ENCODE measurements around the gene FOXG1. TPM values are rescaled to one million over a fixed set of nuclear protein-coding genes. Genes with fewer than 3 reads are reported as not detected.

Gene FOXG1
- total RNA-seq, 3 donors from 2014 or later, result not detected

GRCh38 chr14:28745176-28745575, 21.4 kb upstream of the FOXG1 start:
- no peaks in the 10 kb centered on the region for H3K9me3 ChIP-seq
- no peaks in the 10 kb centered on the region for H3K36me3 ChIP-seq (ENCODE audit: low read depth)
- intact Hi-C loops (cut with DNase I, micrococcal nuclease), result no loop called here
- no peak for ATAC-seq
- DNase-seq, result no peak
- no peak for TF ChIP-seq CTCF (IDR thresholded peaks at IDR 0.05)
- H3K4me1 ChIP-seq (ENCODE audit: low read depth), result no peaks in the 10 kb centered on the region
- no peak overlapping the region for H3K4me3 ChIP-seq

- no peaks in the 10 kb centered on the region for H3K9me3 ChIP-seq
- no peak for DNase-seq
- no peaks in the 10 kb centered on the region for H3K36me3 ChIP-seq (ENCODE audit: low read depth)
- no peak overlapping the region for H3K4me3 ChIP-seq
- TF ChIP-seq CTCF (IDR thresholded peaks at IDR 0.05), result no peak
- H3K4me1 ChIP-seq (ENCODE audit: low read depth), result no peaks in the 10 kb centered on the region
- intact Hi-C loops (cut with DNase I, micrococcal nuclease), result no loop called here
- ATAC-seq, result no peak
These were observed 20.3 kb upstream of the FOXG1 start for GRCh38 chr14:28746247-28746646.

- ATAC-seq, result peak; percentile 57
- Histone ChIP-seq H3K4me1 (ENCODE audit: low read depth) (no peaks in the 10 kb centered on the region), H3K9me3 (no peaks in the 10 kb centered on the region), H3K4me3 (no peak overlapping the region), H3K36me3 (ENCODE audit: low read depth) (no peaks in the 10 kb centered on the region)
- intact Hi-C loops (cut with DNase I, micrococcal nuclease), result loop anchor here in 1 of 2 donors (10.0 kb wide), 1 partner anchor 783 kb away; no protein-coding TSS in a partner anchor
- peak; percentile 17 for TF ChIP-seq CTCF (IDR thresholded peaks at IDR 0.05)
- peak in 1 of 3 donors; percentile 57 for DNase-seq
These were observed 15.0 kb upstream of the FOXG1 start for GRCh38 chr14:28751467-28752058.

- TF ChIP-seq CTCF (IDR thresholded peaks at IDR 0.05), result peak; percentile 39
- Histone ChIP-seq H3K36me3 (ENCODE audit: low read depth) (no peaks in the 10 kb centered on the region), H3K4me3 (no peak overlapping the region), H3K9me3 (no peaks in the 10 kb centered on the region), H3K4me1 (ENCODE audit: low read depth) (no peaks in the 10 kb centered on the region)
- ATAC-seq (no peak), DNase-seq (peak in 1 of 3 donors; percentile 68)
- intact Hi-C loops (cut with DNase I, micrococcal nuclease), result loop anchor here in 1 of 2 donors (10.0 kb wide), 1 partner anchor 780 kb away; no protein-coding TSS in a partner anchor
These were observed 12.2 kb upstream of the FOXG1 start for GRCh38 chr14:28754209-28754985.

- TF ChIP-seq CTCF (IDR thresholded peaks at IDR 0.05), result no peak
- ATAC-seq (no peak), DNase-seq (no peak)
- intact Hi-C loops (cut with DNase I, micrococcal nuclease), result loop anchor here in 1 of 2 donors (10.0 kb wide), 1 partner anchor 779 kb away; no protein-coding TSS in a partner anchor
- H3K36me3 ChIP-seq (ENCODE audit: low read depth), result no peaks in the 10 kb centered on the region
- H3K9me3 ChIP-seq, result no peaks in the 10 kb centered on the region
- no peak overlapping the region for H3K4me3 ChIP-seq
- H3K4me1 ChIP-seq (ENCODE audit: low read depth), result no peaks in the 10 kb centered on the region
These were observed 11.3 kb upstream of the FOXG1 start for GRCh38 chr14:28755198-28755815.

All from mucosa of descending colon (tissue), 3 donors.